Stimulated activated CD8-positive, alpha-beta memory T cell treated with anti-CD3 and anti-CD28 coated beads, Interleukin-15, amount 100 ng/mL, for 4 hours (primary cell): Measurements from ENCODE around the gene ABCA2.

Experiments
- DNase-seq, 2 donors: peaks; one replicate each; pipeline ENCODE4 v3.0.0-alpha.2; 2020; ENCODE audit warnings: low read depth in 2 of 2

ABCA2 gene

GRCh38 chr9:136964171-136964689 is 63.8 kb downstream of the ABCA2 start:
- no peak for DNase-seq

GRCh38 chr9:136963751-136964150 is 64.3 kb downstream of the ABCA2 start:
- DNase-seq = no peak

- no peak for DNase-seq
These were observed 64.7 kb downstream of the ABCA2 start for GRCh38 chr9:136963341-136963740.

- no peak for DNase-seq
These were observed 65.3 kb downstream of the ABCA2 start for GRCh38 chr9:136962701-136963248.

- DNase-seq = no peak
These were observed 65.9 kb downstream of the ABCA2 start for GRCh38 chr9:136962163-136962562.

GRCh38 chr9:136961279-136962065 is 66.6 kb downstream of the ABCA2 start:
- no peak for DNase-seq

- no peak for DNase-seq
These were observed 67.1 kb downstream of the ABCA2 start for GRCh38 chr9:136960938-136961275.

- DNase-seq = no peak
These were observed 67.7 kb downstream of the ABCA2 start for GRCh38 chr9:136960212-136960937.

- DNase-seq = no peak
These were observed 68.9 kb downstream of the ABCA2 start for GRCh38 chr9:136958898-136959850.

GRCh38 chr9:136958473-136958872 is 69.6 kb downstream of the ABCA2 start:
- no peak for DNase-seq

- no peak for DNase-seq
These were observed 70.1 kb downstream of the ABCA2 start for GRCh38 chr9:136957901-136958300.

GRCh38 chr9:136957461-136957860 is 70.6 kb downstream of the ABCA2 start:
- DNase-seq = no peak
